Mucosa of descending colon (tissue), 3 donors: Measurements from ENCODE around the gene PFDN2. TPM values are rescaled to one million over a fixed set of nuclear protein-coding genes. Genes with fewer than 3 reads are reported as not detected.

Experiments
- ATAC-seq: fragments of 200-7000 bp; cut with Tn5 transposase; one replicate; pipeline ENCODE4 v1.9.1; 2020; ENCODE audit warnings: mild to moderate bottlenecking, moderate library complexity
- DNase-seq, 3 donors: peaks; one replicate each; pipeline ENCODE4 v3.0.0-alpha.2; 2020
- H3K36me3 ChIP-seq: fragments of 200-600 bp; one replicate; pipeline ENCODE4 v1.8.0; 2021; ENCODE audit warnings: low read depth, mild to moderate bottlenecking
- H3K4me1 ChIP-seq: fragments of 200-600 bp; one replicate; pipeline ENCODE4 v1.8.0; 2021; ENCODE audit warnings: low read depth, mild to moderate bottlenecking
- H3K4me3 ChIP-seq: fragments of 200-600 bp; one replicate; pipeline ENCODE4 v1.8.0; 2021; ENCODE audit warnings: mild to moderate bottlenecking
- H3K9me3 ChIP-seq: fragments of 200-600 bp; one replicate; pipeline ENCODE4 v1.8.0; 2021; ENCODE audit warnings: mild to moderate bottlenecking
- intact Hi-C, 2 donors: fragments of 100-400 bp; cut with DNase I in 1 of 2; cut with micrococcal nuclease in 1 of 2; formaldehyde crosslinking; loops; one replicate each; pipeline versions ENCODE4 v1.11.0 to v1.11.1; 2022; cut with DNase I, micrococcal nuclease
- total RNA-seq, 3 donors: library from RNA; stranded (reverse); fragmentation: NEBNext Ultra II Directional in 2 of 3; extraction: Animal tissue kit (Norgen Biotek cat#: 25700) in 2 of 3; gene quantifications; one replicate each; pipeline versions ENCODE4 v1.2.1 to v1.2.4, GENCODE V29; 2021 to 2023
- TF ChIP-seq, protein P1 (sequence below): fragments of 200-600 bp; IDR thresholded peaks from one replicate; pipeline ENCODE4 v1.8.0; 2022; ENCODE audit warnings: antibody characterized with exemption, mild to moderate bottlenecking
- donor health status: DM: no; HTN: no; CAD: no; lungs with moderate emphysema.
- donor health status: DM: no; HTN: no; CAD: no.
- donor health status: DM: no; HTN: yes; CAD: no.

The PFDN2 gene
- total RNA-seq, 3 donors from 2014 or later: 20.7 to 40.2 (median 29.4) TPM

GRCh38 chr1:161095230-161095629 is 22.6 kb downstream of the PFDN2 start:
- TF ChIP-seq, protein P1, sequence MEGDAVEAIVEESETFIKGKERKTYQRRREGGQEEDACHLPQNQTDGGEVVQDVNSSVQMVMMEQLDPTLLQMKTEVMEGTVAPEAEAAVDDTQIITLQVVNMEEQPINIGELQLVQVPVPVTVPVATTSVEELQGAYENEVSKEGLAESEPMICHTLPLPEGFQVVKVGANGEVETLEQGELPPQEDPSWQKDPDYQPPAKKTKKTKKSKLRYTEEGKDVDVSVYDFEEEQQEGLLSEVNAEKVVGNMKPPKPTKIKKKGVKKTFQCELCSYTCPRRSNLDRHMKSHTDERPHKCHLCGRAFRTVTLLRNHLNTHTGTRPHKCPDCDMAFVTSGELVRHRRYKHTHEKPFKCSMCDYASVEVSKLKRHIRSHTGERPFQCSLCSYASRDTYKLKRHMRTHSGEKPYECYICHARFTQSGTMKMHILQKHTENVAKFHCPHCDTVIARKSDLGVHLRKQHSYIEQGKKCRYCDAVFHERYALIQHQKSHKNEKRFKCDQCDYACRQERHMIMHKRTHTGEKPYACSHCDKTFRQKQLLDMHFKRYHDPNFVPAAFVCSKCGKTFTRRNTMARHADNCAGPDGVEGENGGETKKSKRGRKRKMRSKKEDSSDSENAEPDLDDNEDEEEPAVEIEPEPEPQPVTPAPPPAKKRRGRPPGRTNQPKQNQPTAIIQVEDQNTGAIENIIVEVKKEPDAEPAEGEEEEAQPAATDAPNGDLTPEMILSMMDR: no peak
- H3K4me1 ChIP-seq: no peaks in the 10 kb centered on the region
- H3K36me3 ChIP-seq: no peaks in the 10 kb centered on the region
- no peaks in the 10 kb centered on the region for H3K9me3 ChIP-seq
- DNase-seq: no peak
- no peak overlapping the region for H3K4me3 ChIP-seq
- intact Hi-C loops: loop anchor here (5.0 to 10.0 kb wide), 3 partner anchors 48 to 100 kb away; partner anchors contain the start of gene USF1 (in 1 of the 2)
- no peak for ATAC-seq

DNA sequence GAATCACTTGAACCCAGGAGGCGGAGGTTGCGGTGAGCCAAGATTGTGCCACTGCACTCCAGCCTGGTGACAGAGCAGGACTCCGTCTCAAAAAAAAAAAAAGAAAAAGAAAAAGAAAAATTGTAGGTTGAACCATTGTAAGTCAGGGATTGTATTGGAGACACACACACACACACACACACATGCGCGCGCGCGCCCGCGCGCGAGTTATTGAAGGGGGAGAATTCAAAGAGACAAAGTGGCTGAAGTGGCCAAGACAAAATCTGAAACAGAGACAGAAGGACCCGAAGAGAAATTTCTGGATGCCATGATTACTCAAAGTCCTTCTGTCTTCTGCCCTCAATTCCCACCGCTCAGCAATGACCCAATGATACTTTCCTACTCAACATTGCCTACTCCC is 23.4 kb downstream of the PFDN2 start:
- Histone ChIP-seq H3K4me3 (no peak overlapping the region), H3K9me3 (no peaks in the 10 kb centered on the region), H3K4me1 (peaks cover 5% of the 10 kb centered on the region), H3K36me3 (no peaks in the 10 kb centered on the region)
- intact Hi-C loops: loop anchor here in 1 of 2 donors (10.0 kb wide), 1 partner anchor 100 kb away; no protein-coding TSS in a partner anchor
- DNase-seq (no peak), ATAC-seq (no peak)
- TF ChIP-seq, protein P1: no peak

DNA sequence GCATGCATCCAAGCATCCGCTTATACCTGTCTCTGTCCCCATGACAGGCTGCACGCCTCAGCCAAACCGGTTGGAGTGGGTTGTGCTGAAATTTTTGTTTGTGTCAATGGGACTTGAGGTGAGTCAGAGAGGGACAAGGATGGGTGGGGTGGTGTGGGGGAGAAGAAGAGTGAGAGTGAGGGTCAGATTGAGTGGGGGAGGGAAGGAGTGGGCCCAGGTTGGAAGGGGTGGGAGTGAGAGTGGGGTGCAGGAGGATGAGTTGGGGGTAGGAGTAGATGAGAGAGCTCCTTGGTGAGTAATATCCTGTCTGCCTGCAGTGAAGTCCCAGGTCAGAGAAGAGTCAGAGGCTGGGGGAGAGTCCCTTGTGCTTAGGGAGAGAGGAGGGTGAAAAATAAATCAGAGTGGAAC is 25.2 kb downstream of the PFDN2 start:
- TF ChIP-seq, protein P1: no peak
- H3K4me3 ChIP-seq: no peak overlapping the region
- intact Hi-C loops: loop anchor here in 1 of 2 donors (10.0 kb wide), 1 partner anchor 98 kb away; no protein-coding TSS in a partner anchor
- peaks cover 5% of the 10 kb centered on the region for H3K4me1 ChIP-seq
- no peak for ATAC-seq
- H3K36me3 ChIP-seq: no peaks in the 10 kb centered on the region
- DNase-seq: no peak
- H3K9me3 ChIP-seq: no peaks in the 10 kb centered on the region

GRCh38 chr1:161091796-161092507 is 25.9 kb downstream of the PFDN2 start:
- peaks cover 5% of the 10 kb centered on the region for H3K4me1 ChIP-seq
- TF ChIP-seq, protein P1: no peak
- DNase-seq (no peak), ATAC-seq (no peak)
- intact Hi-C loops: loop anchor here in 1 of 2 donors (10.0 kb wide), 1 partner anchor 97 kb away; no protein-coding TSS in a partner anchor
- H3K36me3 ChIP-seq: no peaks in the 10 kb centered on the region
- no peak overlapping the region for H3K4me3 ChIP-seq
- no peaks in the 10 kb centered on the region for H3K9me3 ChIP-seq

DNA sequence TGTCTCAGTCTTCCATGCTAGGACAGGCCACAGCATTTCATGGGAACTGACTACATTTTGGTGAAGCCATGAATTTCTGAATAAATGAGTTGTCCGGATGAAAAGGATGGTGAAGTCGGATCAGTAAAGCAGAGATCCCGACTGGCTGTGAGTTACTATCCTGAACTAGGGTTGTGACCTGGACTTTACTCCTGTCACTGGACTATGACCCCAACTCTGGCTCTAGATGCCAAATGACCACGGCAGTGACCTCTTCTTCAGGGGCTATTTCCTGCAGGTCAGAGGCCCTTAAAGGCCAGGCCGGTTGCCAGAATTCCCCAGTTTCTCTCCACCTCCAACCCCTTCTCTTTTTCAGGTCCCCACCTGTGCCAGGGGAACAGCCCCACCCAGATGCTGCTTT is 26.7 kb downstream of the PFDN2 start:
- Histone ChIP-seq H3K9me3 (no peaks in the 10 kb centered on the region), H3K4me3 (no peak overlapping the region), H3K36me3 (no peaks in the 10 kb centered on the region), H3K4me1 (peaks cover 9% of the 10 kb centered on the region)
- ATAC-seq (no peak), DNase-seq (no peak)
- TF ChIP-seq, protein P1: no peak
- intact Hi-C loops: loop anchor here in 1 of 2 donors (10.0 kb wide), 1 partner anchor 96 kb away; no protein-coding TSS in a partner anchor
